Measurements from ENCODE around the gene YIPF4.
"Not testable (repeated sequence)": the region's sequence is repeated elsewhere in the genome, so short reads cannot be mapped to it uniquely, and the experiment has no call there.

YIPF4 gene

GRCh38 chr2:32289165-32289999 is 11.7 kb downstream of the YIPF4 start:
- DNase-seq (ENCODE audit: low read depth), result peak; percentile 81

- DNase-seq (ENCODE audit: low read depth), result peak; percentile 19
Measured at GRCh38 chr2:32290000-32290339, 12.3 kb downstream of the YIPF4 start.

GRCh38 chr2:32291746-32292145 is 14.0 kb downstream of the YIPF4 start:
- no peak for DNase-seq (ENCODE audit: low read depth)

DNA sequence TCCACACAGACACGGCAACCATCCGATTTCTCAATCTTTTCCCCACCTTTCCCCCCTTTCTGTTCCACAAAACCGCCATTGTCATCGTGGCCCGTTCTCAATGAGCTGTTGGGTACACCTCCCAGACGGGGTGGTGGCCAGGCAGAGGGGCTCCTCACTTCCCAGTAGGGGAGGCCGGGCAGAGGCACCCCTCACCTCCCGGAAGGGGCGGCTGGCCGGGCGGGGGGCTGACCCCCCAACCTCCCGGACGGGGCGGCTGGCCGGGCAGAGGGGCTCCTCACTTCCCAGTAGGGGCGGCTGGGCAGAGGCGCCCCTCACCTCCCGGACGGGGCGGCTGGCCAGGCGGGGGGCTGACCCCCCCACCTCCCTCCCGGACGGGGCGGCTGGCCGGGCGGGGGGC is 15.8 kb downstream of the YIPF4 start:
- DNase-seq (ENCODE audit: low read depth), result not testable (repeated sequence)

DNA sequence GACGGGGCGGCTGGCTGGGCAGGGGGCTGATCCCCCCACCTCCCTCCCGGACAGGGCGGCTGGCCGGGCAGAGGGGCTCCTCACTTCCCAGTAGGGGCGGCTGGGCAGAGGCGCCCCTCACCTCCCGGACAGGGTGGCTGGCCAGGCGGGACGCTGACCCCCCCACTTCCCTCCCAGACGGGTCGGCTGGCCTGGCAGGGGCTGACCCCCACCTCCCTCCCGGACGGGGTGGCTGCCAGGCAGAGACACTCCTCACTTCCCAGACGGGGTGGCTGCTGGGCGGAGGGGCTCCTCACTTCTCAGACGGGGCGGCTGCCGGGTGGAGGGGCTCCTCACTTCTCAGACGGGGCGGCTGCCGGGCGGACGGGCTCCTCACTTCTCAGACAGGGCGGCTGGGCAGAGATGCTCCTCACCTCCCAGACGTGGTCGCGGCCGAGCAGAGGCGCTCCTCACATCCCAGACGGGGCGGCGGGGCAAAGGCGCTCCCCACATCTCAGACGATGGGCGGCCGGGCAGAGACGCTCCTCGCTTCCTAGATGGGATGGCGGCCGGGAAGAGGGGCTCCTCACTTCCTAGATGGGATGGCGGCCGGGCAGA is 16.4 kb downstream of the YIPF4 start:
- not testable (repeated sequence) for DNase-seq (ENCODE audit: low read depth)

GRCh38 chr2:32310577-32310976 is 32.9 kb downstream of the YIPF4 start:
- no peak for DNase-seq (ENCODE audit: low read depth)

GRCh38 chr2:32314886-32315285 is 37.2 kb downstream of the YIPF4 start:
- DNase-seq (ENCODE audit: low read depth), result no peak

DNA sequence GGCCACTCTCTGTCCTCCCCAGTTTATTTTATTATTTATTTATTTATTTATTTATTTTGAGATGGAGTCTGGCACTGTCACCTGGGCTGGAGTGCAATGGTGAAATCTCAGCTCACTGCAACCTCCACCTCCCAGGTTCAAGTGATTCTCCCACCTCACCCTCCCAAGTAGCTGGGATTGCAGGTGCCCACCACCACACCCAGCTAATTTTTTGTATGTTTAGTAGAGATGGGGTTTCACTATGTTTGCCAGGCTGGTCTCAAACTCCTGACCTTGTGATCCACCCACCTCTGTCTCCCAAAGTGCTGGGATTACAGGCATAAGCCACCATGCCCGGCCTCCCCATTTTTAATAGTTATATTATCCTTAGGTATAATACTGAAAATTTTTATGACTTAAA is 51.0 kb downstream of the YIPF4 start:
- not testable (repeated sequence) for DNase-seq (ENCODE audit: low read depth)

GRCh38 chr2:32329180-32329980 is 51.7 kb downstream of the YIPF4 start:
- not testable (repeated sequence) for DNase-seq (ENCODE audit: low read depth)

- DNase-seq (ENCODE audit: low read depth), result no peak
Measured at GRCh38 chr2:32330136-32330535, 52.4 kb downstream of the YIPF4 start.

DNA sequence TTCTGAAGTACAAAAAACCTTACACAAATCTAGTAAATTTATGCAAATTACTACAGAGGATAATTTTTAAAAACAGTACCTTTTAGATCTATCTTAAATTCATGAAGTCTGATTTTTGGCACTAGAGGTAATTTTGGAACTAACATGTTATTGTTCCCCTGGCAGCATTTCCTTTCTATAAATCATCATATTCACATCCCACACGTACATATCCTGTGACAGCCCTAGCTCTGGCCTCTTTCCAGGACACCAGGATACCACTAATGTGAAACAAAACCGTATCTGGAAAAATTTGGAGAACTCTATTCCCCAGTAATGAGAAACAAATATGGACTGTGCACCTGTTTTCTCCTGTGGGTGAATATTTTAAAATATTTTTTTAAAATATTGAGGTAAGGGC is 65.1 kb downstream of the YIPF4 start:
- DNase-seq (ENCODE audit: low read depth), result no peak

- not testable (repeated sequence) for DNase-seq (ENCODE audit: low read depth)
Measured at GRCh38 chr2:32350797-32351196, 73.1 kb downstream of the YIPF4 start.

GRCh38 chr2:32355976-32356680 is 78.4 kb downstream of the YIPF4 start:
- no peak for DNase-seq (ENCODE audit: low read depth)

- DNase-seq (ENCODE audit: low read depth), result peak; percentile 97
Measured at GRCh38 chr2:32356681-32357317, 79.1 kb downstream of the YIPF4 start, which contains the start of gene BIRC6. Gene BIRC6, plus strand, starts transcription at chr2:32357023. Its CDS starts 139 bp downstream, at chr2:32357162.

DNA sequence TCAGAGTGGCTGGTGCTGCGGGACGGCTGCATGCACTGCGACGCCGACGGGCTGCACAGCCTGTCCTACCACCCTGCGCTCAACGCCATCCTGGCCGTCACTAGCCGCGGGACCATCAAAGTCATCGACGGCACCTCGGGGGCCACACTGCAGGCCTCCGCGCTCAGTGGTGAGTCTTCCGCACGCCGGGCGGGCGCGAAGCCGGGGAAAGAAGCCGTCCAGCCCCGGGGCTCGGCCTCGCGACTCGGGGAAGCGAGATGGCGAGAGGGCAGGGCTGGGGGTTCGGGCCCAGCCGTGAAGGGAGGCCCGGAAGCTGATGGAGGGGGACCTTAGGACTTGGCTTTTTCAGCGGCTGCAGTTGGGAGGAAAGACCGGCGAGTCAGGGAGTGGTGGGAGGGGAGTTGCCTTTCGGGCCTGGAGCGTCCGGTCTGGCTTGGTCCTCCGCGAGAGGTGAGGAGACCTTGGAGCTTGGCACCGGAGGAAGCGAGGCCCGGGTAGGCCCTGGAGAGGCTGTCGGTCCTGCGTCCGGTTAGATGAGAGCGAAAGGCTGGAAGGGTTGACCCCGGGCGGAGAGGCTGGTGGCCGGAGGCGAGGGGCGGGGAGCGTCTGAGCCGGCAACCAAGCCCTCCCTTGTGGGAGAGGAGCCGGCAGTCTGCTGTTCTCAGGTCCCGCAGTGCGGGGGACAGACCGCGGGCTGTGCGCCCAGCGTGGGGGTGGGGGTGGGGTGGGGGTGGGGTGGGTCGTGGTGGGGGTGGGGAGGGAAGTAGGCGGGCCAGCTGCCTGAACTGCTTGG is 79.8 kb downstream of the YIPF4 start:
- DNase-seq (ENCODE audit: low read depth), result peak; percentile 56

DNA sequence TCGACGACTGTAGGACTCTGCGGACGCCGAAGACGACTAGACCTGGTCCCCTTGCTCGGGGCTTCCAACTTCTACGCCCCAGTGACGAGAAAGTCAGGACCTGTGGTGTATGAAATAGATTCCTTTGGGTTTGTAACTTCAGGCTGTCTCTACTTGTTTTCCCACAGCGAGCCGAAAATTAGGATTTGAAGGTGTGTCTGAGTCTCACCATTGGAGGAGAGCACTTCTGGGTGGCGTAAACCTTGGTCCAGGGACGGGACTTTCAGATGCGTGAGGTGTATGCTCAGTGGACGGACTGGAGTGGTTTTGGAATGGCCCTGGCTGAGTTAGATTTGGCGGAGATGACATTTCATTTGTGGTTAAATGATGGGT is 80.4 kb downstream of the YIPF4 start:
- DNase-seq (ENCODE audit: low read depth), result peak; percentile 28

GRCh38 chr2:32360416-32360815 is 82.7 kb downstream of the YIPF4 start:
- DNase-seq (ENCODE audit: low read depth), result peak; percentile 46

DNA sequence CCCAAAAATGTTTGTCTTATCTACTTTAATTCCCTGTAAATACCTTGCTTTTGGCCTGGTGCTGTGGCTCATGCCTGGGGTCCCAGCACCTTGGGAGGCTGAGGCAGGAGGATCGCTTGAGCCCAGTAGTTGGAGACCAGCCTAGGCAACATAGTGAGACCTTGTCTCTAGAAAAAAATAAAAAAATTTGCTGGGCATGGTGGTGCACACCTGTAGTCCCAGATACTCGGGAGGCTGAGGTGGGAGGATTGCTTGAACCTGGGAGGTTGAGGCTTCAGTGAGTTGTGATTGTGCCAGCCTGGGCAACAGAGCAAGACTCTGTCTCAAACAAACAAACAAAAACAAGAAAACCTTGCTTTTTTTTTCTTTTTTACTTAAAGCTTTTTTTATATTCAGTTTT is 85.3 kb downstream of the YIPF4 start:
- DNase-seq (ENCODE audit: low read depth), result not testable (repeated sequence)

- DNase-seq (ENCODE audit: low read depth), result no peak
Measured at GRCh38 chr2:32363597-32363996, 85.9 kb downstream of the YIPF4 start.

DNA sequence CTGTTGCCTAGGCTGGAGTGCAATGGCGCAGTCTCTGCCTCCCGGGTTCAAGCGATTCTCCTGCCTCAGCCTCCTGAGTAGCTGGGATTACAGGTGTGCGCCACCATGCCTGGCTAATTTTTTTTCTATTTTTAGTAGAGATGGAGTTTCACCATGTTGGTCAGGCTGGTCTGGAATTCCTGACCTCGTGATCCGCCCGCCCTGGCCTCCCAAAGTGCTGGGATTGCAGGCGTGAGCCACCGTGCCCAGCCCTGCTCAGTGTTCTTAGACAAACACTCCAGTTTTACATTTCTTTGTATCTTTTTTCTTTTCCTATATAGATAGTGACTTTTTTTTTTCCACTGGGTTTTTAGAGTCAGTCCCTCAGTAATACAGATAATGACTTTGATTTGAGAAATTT is 86.6 kb downstream of the YIPF4 start:
- DNase-seq (ENCODE audit: low read depth), result not testable (repeated sequence)

- not testable (repeated sequence) for DNase-seq (ENCODE audit: low read depth)
Measured at GRCh38 chr2:32365679-32366078, 88.0 kb downstream of the YIPF4 start.

Measured in ELR (cell line).